Pancreas (tissue), 10 donors: Measurements from ENCODE around the gene EEF1G. TPM values are rescaled to one million over a fixed set of nuclear protein-coding genes. Genes with fewer than 3 reads are reported as not detected.
"Not testable (repeated sequence)": the region's sequence is repeated elsewhere in the genome, so short reads cannot be mapped to it uniquely, and the experiment has no call there.

Source experiments
- ATAC-seq, 4 donors: fragments of 200-7000 bp; cut with Tn5 transposase; one replicate each; pipeline versions ENCODE4 v1.8.0 to v1.9.1; 2020; ENCODE audit warnings: mild to moderate bottlenecking in 4 of 4, moderate library complexity in 4 of 4
- DNase-seq, 6 donors: peaks; one replicate each; pipeline ENCODE4 v3.0.0-alpha.2; 2020
- FAIRE-seq: peaks from 2 replicates; lab custom pipeline; 2012; peaks lifted over from hg19 to GRCh38; lab: Jason Lieb, UNC
- H3K27ac ChIP-seq, 4 donors: fragments of 200-600 bp; sonication (generic); 1 replicate in 3 of 4; 2 replicates in 1 of 4; pipeline versions ENCODE4 v1.5.0 to v1.8.0; 2020
- H3K27me3 ChIP-seq, 4 donors: fragments of 200-600 bp; one replicate each; pipeline ENCODE4 v1.8.0; 2021
- H3K36me3 ChIP-seq, 3 donors: fragments of 200-600 bp; sonication (generic) in 1 of 3; one replicate each; pipeline versions ENCODE4 v1.5.0 to v1.8.0; 2020 to 2021
- H3K4me1 ChIP-seq, 3 donors: fragments of 200-600 bp; one replicate each; pipeline ENCODE4 v1.8.0; 2021
- H3K4me3 ChIP-seq, 4 donors: fragments of 200-600 bp; sonication (generic) in 2 of 4; one replicate each; pipeline versions ENCODE4 v1.5.0 to v1.8.0; 2020 to 2021
- H3K9me3 ChIP-seq, 4 donors: fragments of 200-600 bp; one replicate each; pipeline ENCODE4 v1.8.0; 2021
- CTCF ChIP-seq, 4 donors: fragments of 200-600 bp; sonication (generic) in 3 of 4; IDR thresholded peaks; one replicate each; pipeline versions ENCODE4 v1.5.0 to v1.8.0; 2021; ENCODE audit warnings: antibody characterized with exemption in 4 of 4
- WGBS, 2 donors: extraction: QIAGEN DNeasy Blood & Tissue Kit; methylation state at CpG; one replicate each; pipeline ENCODE4 v1.1.7; 2013; 5-methylcytosine and 5-hydroxymethylcytosine counted together
- intact Hi-C, 3 donors: fragments of 100-400 bp; cut with DNase I; formaldehyde crosslinking; loops; one replicate each; pipeline versions ENCODE4 v1.11.1 to v1.14.2; 2022
- polyA plus RNA-seq, 2 donors: library from polyadenylated mRNA; stranded (reverse); fragments of 200-250 nt; gene quantifications; one replicate each; pipeline ENCODE4 v1.2.3, GENCODE V29; 2013
- total RNA-seq, 6 donors: library from RNA; stranded (reverse); fragmentation: NEBNext Ultra II Directional in 4 of 6; extraction: Animal tissue kit (Norgen Biotek cat#: 25700) in 4 of 6; gene quantifications; one replicate each; pipeline versions ENCODE4 v1.2.1 to v1.2.4, GENCODE V29; 2021 to 2023
- donor health status: healthy with polysubstance abuse.
- donor health status: DM: no; HTN: no; CAD: no; lungs with moderate emphysema.
- donor health status: DM: no; HTN: no; CAD: no.
- donor health status: control.
- donor health status: control.
- donor health status: Bipolar disorder and iron deficiency.
- donor health status: DM: yes; HTN: yes; CAD: no.
- donor health status: DM: no; HTN: no; CAD: no.
- donor health status: DM: no; HTN: no; CAD: no.
- donor health status: DM: yes; HTN: yes; CAD: no.

EEF1G gene
- total and polyA plus RNA-seq, 8 donors: 630 to 1,171 (median 915) TPM

GRCh38 chr11:62621027-62621566 lies 47.4 kb upstream of the EEF1G start:
- Histone ChIP-seq H3K4me1 (peaks cover 0 to 9% (median 7%) of the 10 kb centered on the region in 3 donors), H3K27ac (peak overlapping the region; percentile 49 to 84 (median 78)), H3K9me3 (no peaks in the 10 kb centered on the region), H3K4me3 (peak overlapping the region; percentile 55 to 79 (median 62)), H3K36me3 (peaks cover under 1 to 8% (median 6%) of the 10 kb centered on the region in 3 donors), H3K27me3 (no peaks in the 10 kb centered on the region)
- TF ChIP-seq CTCF (IDR thresholded peaks at IDR 0.05): no peak
- FAIRE-seq (no peak), DNase-seq (no peak), ATAC-seq (no peak)
- 21 to 23% methylated on average over 8 of the region's 8 CpGs for WGBS, 2 donors
- intact Hi-C loops: no loop called here

GRCh38 chr11:62616957-62617356 lies 43.3 kb upstream of the EEF1G start:
- ATAC-seq, H3K4me1 ChIP-seq, H3K27me3 ChIP-seq, DNase-seq, H3K9me3 ChIP-seq, FAIRE-seq, H3K4me3 ChIP-seq, H3K27ac ChIP-seq, H3K36me3 ChIP-seq, intact Hi-C loops: not testable (repeated sequence)
- WGBS, 2 donors: 92 to 94% methylated on average over 8 to 14 of the region's 14 CpGs

GRCh38 chr11:62615521-62615920 lies 41.8 kb upstream of the EEF1G start:
- Histone ChIP-seq H3K4me1 (peaks cover 0 to 11% (median 0%) of the 10 kb centered on the region in 3 donors), H3K27me3 (no peaks in the 10 kb centered on the region), H3K27ac (no peak overlapping the region), H3K4me3 (no peak overlapping the region), H3K9me3 (no peaks in the 10 kb centered on the region), H3K36me3 (no peaks in the 10 kb centered on the region)
- WGBS, 2 donors: 87 to 96% methylated on average over 7 of the region's 7 CpGs
- FAIRE-seq (no peak), ATAC-seq (no peak), DNase-seq (no peak)
- intact Hi-C loops: no loop called here
- TF ChIP-seq CTCF (IDR thresholded peaks at IDR 0.05): no peak

GRCh38 chr11:62614275-62614674 lies 40.6 kb upstream of the EEF1G start:
- no peaks in the 10 kb centered on the region for H3K27me3 ChIP-seq
- H3K4me3 ChIP-seq: no peak overlapping the region
- intact Hi-C loops: no loop called here
- H3K9me3 ChIP-seq: no peaks in the 10 kb centered on the region
- FAIRE-seq: no peak
- H3K36me3 ChIP-seq: no peaks in the 10 kb centered on the region
- ATAC-seq: no peak
- 75% methylated on average over 8 of the region's 8 CpGs for WGBS, 2 donors
- peaks cover 0 to 11% (median 0%) of the 10 kb centered on the region in 3 donors for H3K4me1 ChIP-seq
- H3K27ac ChIP-seq: no peak overlapping the region
- no peak for TF ChIP-seq CTCF (IDR thresholded peaks at IDR 0.05)
- DNase-seq: peak in 1 of 6 donors; percentile 56

- no peaks in the 10 kb centered on the region for H3K27me3 ChIP-seq
- H3K27ac ChIP-seq: peak overlapping the region; percentile 67 to 97 (median 93)
- H3K36me3 ChIP-seq: no peaks in the 10 kb centered on the region
- no peak for TF ChIP-seq CTCF (IDR thresholded peaks at IDR 0.05)
- ATAC-seq: peak in 3 of 4 donors; percentile 3 to 15 (median 6)
- intact Hi-C loops: no loop called here
- 41 to 44% methylated on average over 15 of the region's 15 CpGs for WGBS, 2 donors
- FAIRE-seq: no peak
- no peaks in the 10 kb centered on the region for H3K9me3 ChIP-seq
- peak overlapping the region in 1 of 4 donors; percentile 71 for H3K4me3 ChIP-seq
- DNase-seq: peak in 5 of 6 donors; percentile 33 to 87 (median 56)
- peaks cover 0 to 11% (median 0%) of the 10 kb centered on the region in 3 donors for H3K4me1 ChIP-seq
Observed at GRCh38 chr11:62613291-62613778, 39.6 kb upstream of the EEF1G start.
